Measurements from ENCODE around the gene FAM81A. TPM values are rescaled to one million over a fixed set of nuclear protein-coding genes. Genes with fewer than 3 reads are reported as not detected.

FAM81A gene
- polyA plus RNA-seq, 1 donor from 2014 or later, result 5.0 TPM

DNA sequence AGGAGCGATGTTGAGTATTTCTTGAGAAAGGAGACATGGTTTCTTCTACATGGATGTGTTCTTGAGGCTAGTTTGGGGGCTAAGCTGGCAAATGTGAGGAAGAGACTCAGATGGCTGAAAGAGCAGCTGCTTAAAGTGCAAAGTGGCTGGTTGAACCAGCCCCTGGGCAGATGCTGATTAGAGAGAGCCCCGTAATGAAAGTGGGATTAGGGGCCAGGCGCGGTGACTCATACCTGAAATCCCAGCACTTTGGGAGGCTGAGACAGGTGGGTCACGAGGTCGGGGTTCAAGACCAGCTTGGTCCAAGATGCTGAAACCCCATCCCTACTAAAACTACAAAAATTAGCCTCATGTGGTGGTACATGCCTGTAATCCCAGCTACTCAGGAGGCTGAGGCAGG lies 98.6 kb downstream of the FAM81A start:
- H3K36me3 ChIP-seq (ENCODE audit: insufficient read depth, low read length), result no peaks in the 10 kb centered on the region
- no peak overlapping the region for H3K4me2 ChIP-seq (ENCODE audit: low read length)
- no peak overlapping the region for H3K27ac ChIP-seq (ENCODE audit: low read length)
- H4K20me1 ChIP-seq (ENCODE audit: insufficient read depth), result no peaks in the 10 kb centered on the region
- no peaks in the 10 kb centered on the region for H3K9me2 ChIP-seq (ENCODE audit: insufficient read depth, low read length)
- no peak overlapping the region for H3K4me3 ChIP-seq (ENCODE audit: low read length)
- H3K79me2 ChIP-seq (replicated peaks; ENCODE audit: insufficient read depth, low read length), result no peaks in the 10 kb centered on the region
- no peak overlapping the region for H2AFZ ChIP-seq (ENCODE audit: low read depth, low read length)
- no peaks in the 10 kb centered on the region for H3K9me3 ChIP-seq (ENCODE audit: low read length)
- no peak for TF ChIP-seq SMC3 (conservative IDR thresholded peaks at IDR 0.05; ENCODE audit: poor library complexity)
- TF ChIP-seq RAD21 (conservative IDR thresholded peaks at IDR 0.05), result no peak
- no peak for TF ChIP-seq EP300 (conservative IDR thresholded peaks at IDR 0.05; ENCODE audit: poor library complexity, severe bottlenecking)
- TF ChIP-seq TAF1 (IDR thresholded peaks at IDR 0.05; ENCODE audit: low read depth), result no peak
- no peak for TF ChIP-seq MXI1 (conservative IDR thresholded peaks at IDR 0.05; ENCODE audit: poor library complexity, severe bottlenecking)
- TF ChIP-seq, protein P1, sequence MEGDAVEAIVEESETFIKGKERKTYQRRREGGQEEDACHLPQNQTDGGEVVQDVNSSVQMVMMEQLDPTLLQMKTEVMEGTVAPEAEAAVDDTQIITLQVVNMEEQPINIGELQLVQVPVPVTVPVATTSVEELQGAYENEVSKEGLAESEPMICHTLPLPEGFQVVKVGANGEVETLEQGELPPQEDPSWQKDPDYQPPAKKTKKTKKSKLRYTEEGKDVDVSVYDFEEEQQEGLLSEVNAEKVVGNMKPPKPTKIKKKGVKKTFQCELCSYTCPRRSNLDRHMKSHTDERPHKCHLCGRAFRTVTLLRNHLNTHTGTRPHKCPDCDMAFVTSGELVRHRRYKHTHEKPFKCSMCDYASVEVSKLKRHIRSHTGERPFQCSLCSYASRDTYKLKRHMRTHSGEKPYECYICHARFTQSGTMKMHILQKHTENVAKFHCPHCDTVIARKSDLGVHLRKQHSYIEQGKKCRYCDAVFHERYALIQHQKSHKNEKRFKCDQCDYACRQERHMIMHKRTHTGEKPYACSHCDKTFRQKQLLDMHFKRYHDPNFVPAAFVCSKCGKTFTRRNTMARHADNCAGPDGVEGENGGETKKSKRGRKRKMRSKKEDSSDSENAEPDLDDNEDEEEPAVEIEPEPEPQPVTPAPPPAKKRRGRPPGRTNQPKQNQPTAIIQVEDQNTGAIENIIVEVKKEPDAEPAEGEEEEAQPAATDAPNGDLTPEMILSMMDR (IDR thresholded peaks at IDR 0.05; ENCODE audit: poor library complexity, severe bottlenecking), result no peak
- no peak for TF ChIP-seq REST (IDR thresholded peaks at IDR 0.05; ENCODE audit: borderline replicate concordance)
- no peak for TF ChIP-seq EZH2 (IDR thresholded peaks at IDR 0.05; ENCODE audit: borderline replicate concordance, insufficient read depth, low read length, poor library complexity, severe bottlenecking)
- no peaks in the 10 kb centered on the region for H3F3A ChIP-seq (ENCODE audit: insufficient read depth, low read length, poor library complexity, severe bottlenecking)
- no peak overlapping the region for H3K9ac ChIP-seq (ENCODE audit: low read length)
- no peaks in the 10 kb centered on the region for H3K27me3 ChIP-seq (ENCODE audit: insufficient read depth, low read depth, low read length)

DNA sequence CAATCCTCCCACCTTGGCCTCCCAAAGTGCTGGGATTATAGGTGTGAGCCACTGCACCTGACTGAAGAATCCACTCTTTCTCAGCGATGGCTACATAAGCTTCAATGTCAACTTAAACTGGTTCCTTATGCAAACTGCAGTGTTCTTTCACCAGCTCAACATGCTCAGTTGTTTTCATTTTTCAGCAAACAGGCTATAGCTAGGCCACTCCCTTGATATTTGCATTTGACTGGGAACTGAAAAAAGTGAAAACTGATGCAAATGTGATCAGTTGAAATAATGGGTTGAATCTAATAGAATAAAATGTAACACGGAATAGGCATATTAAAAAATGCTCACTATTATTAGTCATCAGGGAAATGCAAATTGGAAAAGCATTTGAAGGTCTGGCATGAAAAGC lies 99.4 kb downstream of the FAM81A start:
- Histone ChIP-seq H3K9ac (ENCODE audit: low read length) (no peak overlapping the region), H3K9me2 (ENCODE audit: insufficient read depth, low read length) (no peaks in the 10 kb centered on the region), H3K27me3 (ENCODE audit: insufficient read depth, low read depth, low read length) (no peaks in the 10 kb centered on the region), H3K36me3 (ENCODE audit: insufficient read depth, low read length) (no peaks in the 10 kb centered on the region), H3K9me3 (ENCODE audit: low read length) (no peaks in the 10 kb centered on the region), H3F3A (ENCODE audit: insufficient read depth, low read length, poor library complexity, severe bottlenecking) (no peaks in the 10 kb centered on the region), H4K20me1 (ENCODE audit: insufficient read depth) (no peaks in the 10 kb centered on the region), H3K27ac (ENCODE audit: low read length) (no peak overlapping the region), H3K79me2 (replicated peaks; ENCODE audit: insufficient read depth, low read length) (no peaks in the 10 kb centered on the region), H2AFZ (ENCODE audit: low read depth, low read length) (no peak overlapping the region), H3K4me2 (ENCODE audit: low read length) (no peak overlapping the region), H3K4me3 (ENCODE audit: low read length) (no peak overlapping the region)
- TF ChIP-seq EP300 (conservative IDR thresholded peaks at IDR 0.05; ENCODE audit: poor library complexity, severe bottlenecking) (no peak), RAD21 (conservative IDR thresholded peaks at IDR 0.05) (no peak), REST (IDR thresholded peaks at IDR 0.05; ENCODE audit: borderline replicate concordance) (no peak), SMC3 (conservative IDR thresholded peaks at IDR 0.05; ENCODE audit: poor library complexity) (no peak), MXI1 (conservative IDR thresholded peaks at IDR 0.05; ENCODE audit: poor library complexity, severe bottlenecking) (no peak), POLR2AphosphoS5 (IDR thresholded peaks at IDR 0.05) (no peak), EZH2 (IDR thresholded peaks at IDR 0.05; ENCODE audit: borderline replicate concordance, insufficient read depth, low read length, poor library complexity, severe bottlenecking) (no peak), TAF1 (IDR thresholded peaks at IDR 0.05; ENCODE audit: low read depth) (no peak)
- TF ChIP-seq, protein P1 (IDR thresholded peaks at IDR 0.05; ENCODE audit: poor library complexity, severe bottlenecking), result no peak
